Keratinocyte (primary cell): ENCODE results near the gene MRPS18A. TPM values are rescaled to one million over a fixed set of nuclear protein-coding genes. Genes with fewer than 3 reads are reported as not detected.
A peak's percentile ranks its signal among the peaks of the same experiment; 100 is the strongest.

ENCODE experiments used
- DNase-seq: peaks from one replicate; pipeline ENCODE4 v3.0.0-alpha.2; 2011; ENCODE audit warnings: low read depth, missing footprints, low spot score
- FAIRE-seq: peaks from 2 replicates; lab custom pipeline; 2011; peaks lifted over from hg19 to GRCh38; lab: Jason Lieb, UNC
- H2AFZ ChIP-seq: 2 replicates; pipeline ENCODE4 v1.6.0; 2012; ENCODE audit warnings: low read length, control low read depth, inconsistent platforms; ENCODE audit not compliant: control insufficient read depth
- H3K27ac ChIP-seq: 2 replicates; pipeline ENCODE4 v1.5.1; 2011; ENCODE audit warnings: low read length; ENCODE audit not compliant: control insufficient read depth, insufficient read depth
- H3K27me3 ChIP-seq: 3 replicates; pipeline ENCODE4 v1.6.0; 2011; ENCODE audit warnings: low read length; ENCODE audit not compliant: control insufficient read depth, insufficient read depth; ENCODE audit errors: extremely low read depth
- H3K36me3 ChIP-seq, 2 experiments: 2 replicates in 1 of 2; 3 replicates in 1 of 2; pipeline ENCODE4 v1.5.1; 2011; ENCODE audit warnings: low read length in 2 of 2, mild to moderate bottlenecking in 1 of 2; ENCODE audit not compliant: control insufficient read depth in 2 of 2, insufficient read depth in 2 of 2; ENCODE audit errors: extremely low read depth in 1 of 2
- H3K4me1 ChIP-seq: 3 replicates; pipeline ENCODE4 v1.5.1; 2011; ENCODE audit warnings: low read length; ENCODE audit not compliant: control insufficient read depth, insufficient read depth; ENCODE audit errors: extremely low read depth
- H3K4me2 ChIP-seq: 3 replicates; pipeline ENCODE4 v1.6.0; 2011; ENCODE audit warnings: low read depth, low read length; ENCODE audit not compliant: control insufficient read depth, insufficient read depth; ENCODE audit errors: extremely low read depth
- H3K4me3 ChIP-seq, 3 experiments: fragments of 200-600 bp in 1 of 3; sonication (generic) in 1 of 3; 2 replicates in 2 of 3; 3 replicates in 1 of 3; pipeline ENCODE4 v1.5.1; 2011 to 2016; ENCODE audit warnings: low read length in 3 of 3, mild to moderate bottlenecking in 3 of 3, control low read depth in 2 of 3, inconsistent platforms in 1 of 3, low read depth in 1 of 3, mixed read lengths in 1 of 3, mixed run types in 1 of 3, moderate library complexity in 1 of 3; ENCODE audit not compliant: control insufficient read depth in 2 of 3, insufficient read depth in 2 of 3; ENCODE audit errors: extremely low read depth in 1 of 3
- H3K79me2 ChIP-seq: 2 replicates; pipeline ENCODE4 v1.6.0; 2012; ENCODE audit warnings: low read length; ENCODE audit not compliant: control insufficient read depth, insufficient read depth
- H3K9ac ChIP-seq: 3 replicates; pipeline ENCODE4 v1.6.0; 2011; ENCODE audit warnings: low read length; ENCODE audit not compliant: control insufficient read depth, insufficient read depth; ENCODE audit errors: extremely low read depth
- H3K9me1 ChIP-seq: 3 replicates; pipeline ENCODE4 v1.6.0; 2011; ENCODE audit warnings: low read length; ENCODE audit not compliant: control insufficient read depth, insufficient read depth; ENCODE audit errors: extremely low read depth
- H3K9me3 ChIP-seq: 2 replicates; pipeline ENCODE4 v1.5.1; 2012; ENCODE audit warnings: low read depth, low read length; ENCODE audit not compliant: control insufficient read depth
- H4K20me1 ChIP-seq: 3 replicates; pipeline ENCODE4 v1.6.0; 2011; ENCODE audit warnings: low read length; ENCODE audit not compliant: control insufficient read depth, insufficient read depth; ENCODE audit errors: extremely low read depth
- EZH2 ChIP-seq: IDR thresholded peaks from one replicate; pipeline ENCODE4 v1.6.1; 2012; ENCODE audit warnings: inconsistent platforms, mild to moderate bottlenecking, low read length, moderate library complexity
- dilution Hi-C: fragments of 300-500 bp; cut with MboI; formaldehyde crosslinking; loops from one replicate; pipeline ENCODE4 v1.7.0; 2020; ENCODE audit warnings: low sequenced_read_pairs; ENCODE audit not compliant: extremely low pct_ligation_motif_present
- polyA plus RNA-seq, 5 experiments: library from polyadenylated mRNA; depleted of rRNA in 3 of 5; stranded (reverse) in 3 of 5; stranded (forward) in 1 of 5; unstranded in 1 of 5; fragments of >200 nt; gene quantifications; 1 replicate in 1 of 5; 2 replicates in 3 of 5; 3 replicates in 1 of 5; pipeline versions ENCODE4 v1.2.1 to v1.2.3, GENCODE V29; 2011 to 2012; ENCODE audit warnings: missing spikeins in 2 of 5, low read depth in 1 of 5, low replicate concordance in 1 of 5
- TF ChIP-seq, protein P1 (sequence below), 3 experiments: IDR thresholded peaks in 1 of 3; conservative IDR thresholded peaks in 1 of 3; optimal IDR thresholded peaks in 1 of 3; 2 replicates in 2 of 3; 3 replicates in 1 of 3; pipeline versions ENCODE3 to v1.5.1; 2011; ENCODE audit warnings: low read length in 3 of 3, mild to moderate bottlenecking in 3 of 3, moderate library complexity in 2 of 3, control low read depth in 1 of 3, inconsistent platforms in 1 of 3; ENCODE audit not compliant: insufficient read depth in 2 of 3; ENCODE audit errors: extremely low read depth in 1 of 3

Gene MRPS18A
- polyA plus RNA-seq, 1 donor (not counting 4 experiments of a cell fraction or from before 2014, with no cell fraction given), result 48.8 TPM

DNA sequence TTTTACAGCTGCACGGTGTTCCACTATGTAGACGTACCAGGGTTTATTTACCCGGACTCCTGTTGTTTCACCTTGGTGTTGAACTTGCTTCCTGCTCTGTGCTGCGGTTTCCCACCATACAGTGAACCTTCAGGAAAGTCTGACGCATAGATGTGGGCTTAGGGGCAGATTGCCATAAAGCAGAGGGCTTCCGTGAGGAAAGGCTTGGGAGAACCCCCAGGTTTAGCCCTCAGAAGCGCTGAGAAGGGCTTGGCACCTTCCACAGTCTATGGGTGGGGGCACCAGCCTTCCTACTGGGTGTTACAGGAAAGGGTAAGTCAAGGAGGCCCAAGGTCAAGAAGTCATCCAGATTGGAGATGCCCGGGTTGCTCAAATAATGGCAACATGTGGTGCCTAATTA lies 19.2 kb upstream of the MRPS18A start:
- Histone ChIP-seq H3K4me2 (no peak overlapping the region), H3K36me3 (no peaks in the 10 kb centered on the region), H3K4me1 (peaks cover 23% of the 10 kb centered on the region), H3K27me3 (no peaks in the 10 kb centered on the region), H4K20me1 (no peaks in the 10 kb centered on the region), H3K9ac (no peak overlapping the region), H3K9me3 (no peaks in the 10 kb centered on the region), H2AFZ (no peak overlapping the region), H3K4me3 (no peak overlapping the region), H3K79me2 (no peaks in the 10 kb centered on the region), H3K9me1 (no peaks in the 10 kb centered on the region), H3K27ac (no peak overlapping the region)
- FAIRE-seq (no peak), DNase-seq (no peak)
- dilution Hi-C loops, result no loop called here
- TF ChIP-seq, protein P1, sequence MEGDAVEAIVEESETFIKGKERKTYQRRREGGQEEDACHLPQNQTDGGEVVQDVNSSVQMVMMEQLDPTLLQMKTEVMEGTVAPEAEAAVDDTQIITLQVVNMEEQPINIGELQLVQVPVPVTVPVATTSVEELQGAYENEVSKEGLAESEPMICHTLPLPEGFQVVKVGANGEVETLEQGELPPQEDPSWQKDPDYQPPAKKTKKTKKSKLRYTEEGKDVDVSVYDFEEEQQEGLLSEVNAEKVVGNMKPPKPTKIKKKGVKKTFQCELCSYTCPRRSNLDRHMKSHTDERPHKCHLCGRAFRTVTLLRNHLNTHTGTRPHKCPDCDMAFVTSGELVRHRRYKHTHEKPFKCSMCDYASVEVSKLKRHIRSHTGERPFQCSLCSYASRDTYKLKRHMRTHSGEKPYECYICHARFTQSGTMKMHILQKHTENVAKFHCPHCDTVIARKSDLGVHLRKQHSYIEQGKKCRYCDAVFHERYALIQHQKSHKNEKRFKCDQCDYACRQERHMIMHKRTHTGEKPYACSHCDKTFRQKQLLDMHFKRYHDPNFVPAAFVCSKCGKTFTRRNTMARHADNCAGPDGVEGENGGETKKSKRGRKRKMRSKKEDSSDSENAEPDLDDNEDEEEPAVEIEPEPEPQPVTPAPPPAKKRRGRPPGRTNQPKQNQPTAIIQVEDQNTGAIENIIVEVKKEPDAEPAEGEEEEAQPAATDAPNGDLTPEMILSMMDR (optimal IDR thresholded peaks at IDR 0.05 in 1 of 3, IDR thresholded peaks at IDR 0.05 in 1 of 3, conservative IDR thresholded peaks at IDR 0.05 in 1 of 3; ENCODE audit: extremely low read depth in 1 of 3, insufficient read depth in 2 of 3, low read length in 3 of 3), result no peak
- TF ChIP-seq EZH2, result no peak

DNA sequence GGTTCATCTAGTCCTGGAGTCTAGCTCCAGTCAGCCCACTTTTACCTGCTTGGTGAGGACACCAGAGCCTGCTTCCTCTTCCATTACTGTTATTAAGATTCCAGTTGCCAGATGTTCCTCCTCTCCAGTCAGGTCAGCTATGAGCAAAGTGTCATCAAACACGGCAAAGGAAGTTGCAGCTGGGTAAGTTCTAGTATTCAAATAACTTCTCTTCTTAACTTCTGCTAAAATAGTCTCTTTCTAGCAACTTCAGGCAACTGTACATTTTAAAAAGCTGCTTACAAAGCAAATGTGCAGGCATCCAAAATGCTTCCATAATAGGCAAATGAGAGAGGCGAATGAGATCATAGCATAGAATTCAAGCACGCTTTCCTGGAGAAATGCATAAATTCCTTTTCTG lies 18.4 kb upstream of the MRPS18A start:
- Histone ChIP-seq H3K36me3 (no peaks in the 10 kb centered on the region), H3K4me2 (peak overlapping the region; percentile 47), H3K9me3 (no peaks in the 10 kb centered on the region), H3K9me1 (no peaks in the 10 kb centered on the region), H3K9ac (no peak overlapping the region), H3K27ac (no peak overlapping the region), H3K27me3 (no peaks in the 10 kb centered on the region), H3K79me2 (no peaks in the 10 kb centered on the region), H3K4me3 (no peak overlapping the region), H3K4me1 (peaks cover 23% of the 10 kb centered on the region), H4K20me1 (no peaks in the 10 kb centered on the region), H2AFZ (peak overlapping the region; percentile 1)
- no peak for DNase-seq
- no peak for FAIRE-seq
- TF ChIP-seq, protein P1 (optimal IDR thresholded peaks at IDR 0.05 in 1 of 3, IDR thresholded peaks at IDR 0.05 in 1 of 3, conservative IDR thresholded peaks at IDR 0.05 in 1 of 3; ENCODE audit: extremely low read depth in 1 of 3, insufficient read depth in 2 of 3, low read length in 3 of 3), result no peak
- no peak for TF ChIP-seq EZH2
- dilution Hi-C loops, result no loop called here
